Endothelial cell of umbilical vein (primary cell): ENCODE data around the gene USP12. TPM values are rescaled to one million over a fixed set of nuclear protein-coding genes. Genes with fewer than 3 reads are reported as not detected.

ENCODE experiments used
- BruUV-seq: library from RNA; stranded (reverse); fragments of 400-500 nt; replicated peaks from 2 replicates; lab custom pipeline; 2021; lab: Mats Ljungman, UMichigan
- CTCF ChIA-PET: fragments of 300-600, 350-600 bp; sonication (Branson Sonifier 250); formaldehyde crosslinking; loops from one replicate; lab custom pipeline; 2021; ENCODE audit warnings: antibody characterized with exemption, inconsistent platforms; lab: Charles Lee
- POLR2A ChIA-PET: fragments of 300-600, 350-600 bp; sonication (Branson Sonifier 250); formaldehyde crosslinking; loops from one replicate; lab custom pipeline; 2021; ENCODE audit warnings: antibody characterized with exemption, inconsistent platforms; lab: Charles Lee
- DNase-seq: peaks from one replicate; pipeline ENCODE4 v3.0.0-alpha.2; 2011; ENCODE audit warnings: low read depth, low spot score
- FAIRE-seq: peaks from 2 replicates; lab custom pipeline; 2011; peaks lifted over from hg19 to GRCh38; lab: Jason Lieb, UNC
- H2AFZ ChIP-seq: 2 replicates; pipeline ENCODE4 v1.6.0; 2012; ENCODE audit warnings: low read depth, low read length, control low read depth, inconsistent platforms
- H3K27ac ChIP-seq: 2 replicates; pipeline ENCODE4 v1.5.1; 2011; ENCODE audit warnings: low read depth, mild to moderate bottlenecking, control low read depth, low read length, moderate library complexity; ENCODE audit not compliant: insufficient read depth
- H3K27me3 ChIP-seq, 2 experiments: 2 replicates each; pipeline versions ENCODE4 v1.6.0 to v1.6.1; 2011; ENCODE audit warnings: low read length in 2 of 2, mixed read lengths in 1 of 2; ENCODE audit not compliant: control insufficient read depth in 2 of 2, insufficient read depth in 2 of 2
- H3K36me3 ChIP-seq, 2 experiments: 2 replicates in 1 of 2; 3 replicates in 1 of 2; pipeline ENCODE4 v1.5.1; 2011; ENCODE audit warnings: low read length in 2 of 2, mild to moderate bottlenecking in 1 of 2, moderate library complexity in 1 of 2; ENCODE audit not compliant: control insufficient read depth in 2 of 2, insufficient read depth in 2 of 2; ENCODE audit errors: extremely low read depth in 1 of 2
- H3K4me1 ChIP-seq: 3 replicates; pipeline ENCODE4 v1.5.1; 2011; ENCODE audit warnings: mild to moderate bottlenecking, low read length; ENCODE audit not compliant: control insufficient read depth, insufficient read depth; ENCODE audit errors: extremely low read depth
- H3K4me2 ChIP-seq: 2 replicates; pipeline ENCODE4 v1.6.1; 2011; ENCODE audit warnings: low read length, control low read depth, mixed read lengths; ENCODE audit not compliant: insufficient read depth
- H3K4me3 ChIP-seq, 3 experiments: fragments of 200-600 bp in 1 of 3; sonication (generic), shearing (Covaris generic) in 1 of 3; replicated peaks in 1 of 3; 2 replicates each; pipeline ENCODE4 v1.5.1; 2011 to 2016; ENCODE audit warnings: control low read depth in 3 of 3, low read length in 3 of 3, mild to moderate bottlenecking in 2 of 3, inconsistent platforms in 1 of 3, low read depth in 1 of 3, moderate library complexity in 1 of 3; ENCODE audit not compliant: insufficient read depth in 1 of 3
- H3K79me2 ChIP-seq: 2 replicates; pipeline ENCODE4 v1.6.0; 2012; ENCODE audit warnings: low read length, inconsistent platforms; ENCODE audit not compliant: control insufficient read depth, insufficient read depth
- H3K9ac ChIP-seq: replicated peaks from 2 replicates; pipeline ENCODE3; 2011; ENCODE audit warnings: low read length, control low read depth; ENCODE audit not compliant: insufficient read depth; ENCODE audit errors: extremely low read depth
- H3K9me1 ChIP-seq: replicated peaks from 3 replicates; pipeline ENCODE4 v1.6.0; 2011; ENCODE audit warnings: mild to moderate bottlenecking, low read length; ENCODE audit not compliant: control insufficient read depth, insufficient read depth; ENCODE audit errors: extremely low read depth
- H3K9me3 ChIP-seq: replicated peaks from 2 replicates; pipeline ENCODE4 v1.5.1; 2012; ENCODE audit warnings: low read length, inconsistent platforms; ENCODE audit not compliant: control insufficient read depth, insufficient read depth
- H4K20me1 ChIP-seq: replicated peaks from 2 replicates; pipeline ENCODE3; 2011; ENCODE audit warnings: mild to moderate bottlenecking, low read length; ENCODE audit not compliant: control insufficient read depth, insufficient read depth; ENCODE audit errors: extremely low read depth
- EZH2 ChIP-seq: IDR thresholded peaks from 2 replicates; pipeline ENCODE4 v1.6.1; 2012; ENCODE audit warnings: borderline replicate concordance, low read depth, mild to moderate bottlenecking, moderate library complexity, low read length, inconsistent platforms; ENCODE audit not compliant: severe bottlenecking
- FOS ChIP-seq: IDR thresholded peaks from 2 replicates; pipeline ENCODE4 v1.6.1; 2011; ENCODE audit warnings: mild to moderate bottlenecking, low read length, moderate library complexity, borderline replicate concordance; ENCODE audit not compliant: insufficient read depth
- JUN ChIP-seq: IDR thresholded peaks from 2 replicates; pipeline ENCODE4 v1.6.1; 2011; ENCODE audit warnings: borderline replicate concordance, low read depth; ENCODE audit not compliant: insufficient read length, insufficient read depth
- MYC ChIP-seq: IDR thresholded peaks from one replicate; pipeline ENCODE4 v1.6.1; 2011; ENCODE audit warnings: mild to moderate bottlenecking, low read depth, low read length
- POLR2A ChIP-seq: IDR thresholded peaks from 2 replicates; pipeline ENCODE4 v1.6.1; 2012; ENCODE audit warnings: low read depth, mild to moderate bottlenecking, control low read depth, low read length
- POLR2AphosphoS5 ChIP-seq: IDR thresholded peaks from 2 replicates; pipeline ENCODE4 v1.6.1; 2012; ENCODE audit warnings: low read depth, mild to moderate bottlenecking, control low read depth, low read length, moderate library complexity; ENCODE audit not compliant: insufficient read depth
- dilution Hi-C: fragments of 300-500 bp; cut with MboI; formaldehyde crosslinking; loops from one replicate; pipeline ENCODE4 v1.15.0; 2019; ENCODE audit warnings: low sequenced_read_pairs; ENCODE audit not compliant: extremely low pct_ligation_motif_present
- intact Hi-C: fragments of 100-400 bp; cut with micrococcal nuclease; formaldehyde crosslinking; loops from one replicate; pipeline ENCODE4 v1.10.0; 2022
- polyA plus RNA-seq, 4 experiments: library from polyadenylated mRNA; depleted of rRNA in 3 of 4; stranded (reverse) in 3 of 4; unstranded in 1 of 4; fragments of >200 nt; gene quantifications; 2 replicates each; pipeline versions ENCODE4 v1.2.1 to v1.2.3, GENCODE V29; 2011 to 2012; ENCODE audit warnings: missing spikeins in 1 of 4
- total RNA-seq: library from RNA; stranded (reverse); gene quantifications from 2 replicates; pipeline ENCODE4 v1.2.3, GENCODE V29; 2021
- TF ChIP-seq, protein P1 (sequence below), 2 donors: IDR thresholded peaks; 1 replicate in 1 of 2; 2 replicates in 1 of 2; pipeline ENCODE4 v1.5.1; 2011; ENCODE audit warnings: low read length in 2 of 2, mild to moderate bottlenecking in 2 of 2, moderate library complexity in 2 of 2, control low read depth in 1 of 2, inconsistent platforms in 1 of 2, low read depth in 1 of 2; ENCODE audit not compliant: insufficient read depth in 1 of 2; ENCODE audit errors: extremely low read depth in 1 of 2

Gene USP12
- total and polyA plus RNA-seq, 2 donors (not counting 3 experiments of a cell fraction or from before 2014, with no cell fraction given): 6.2 to 33.4 TPM

DNA sequence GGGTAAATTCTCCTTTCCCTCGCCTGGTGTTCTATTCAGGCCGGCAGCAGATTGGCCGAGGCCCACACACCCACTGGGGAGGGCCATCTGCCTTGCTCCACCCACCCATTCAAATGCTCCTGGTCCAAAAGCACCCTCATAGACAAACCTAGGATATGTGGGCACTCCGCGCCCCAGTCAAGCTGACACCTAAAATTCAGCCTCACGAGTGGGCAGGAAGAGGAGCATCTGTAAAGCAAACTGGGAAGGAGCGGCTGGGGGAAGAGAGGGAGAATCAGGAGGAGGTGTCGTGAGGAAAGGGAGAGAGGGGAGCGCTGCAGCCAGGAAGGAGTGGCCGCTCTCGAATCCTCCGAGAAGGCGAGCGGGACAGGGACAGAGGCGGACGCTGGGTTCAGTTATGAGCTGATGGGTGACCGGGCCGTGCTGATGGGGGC lies 136.9 kb downstream of the USP12 start:
- FAIRE-seq: no peak
- intact Hi-C loops: no loop called here

More for the DNA sequence above, 136.9 kb downstream of the USP12 start:
- ChIA-PET POLR2A (no interaction called here), CTCF (interaction anchor here (1.0 to 1.7 kb wide), 4 partner anchors 11 to 242 kb away, joined by 3 to 4 read pairs (median 4); no protein-coding TSS in a partner anchor)
- Histone ChIP-seq H3K9me3 (no peaks in the 10 kb centered on the region), H3K36me3 (no peaks in the 10 kb centered on the region), H2AFZ (peak overlapping the region; percentile 2), H3K9me1 (no peaks in the 10 kb centered on the region), H4K20me1 (no peaks in the 10 kb centered on the region), H3K9ac (no peak overlapping the region), H3K4me1 (no peaks in the 10 kb centered on the region), H3K27me3 (peaks cover 15 to 40% of the 10 kb centered on the region in 2 experiments), H3K79me2 (no peaks in the 10 kb centered on the region), H3K27ac (no peak overlapping the region), H3K4me3 (no peak overlapping the region), H3K4me2 (no peak overlapping the region)
- TF ChIP-seq MYC (no peak), JUN (no peak), POLR2A (no peak), POLR2AphosphoS5 (no peak), FOS (no peak), EZH2 (no peak)
- TF ChIP-seq, protein P1, sequence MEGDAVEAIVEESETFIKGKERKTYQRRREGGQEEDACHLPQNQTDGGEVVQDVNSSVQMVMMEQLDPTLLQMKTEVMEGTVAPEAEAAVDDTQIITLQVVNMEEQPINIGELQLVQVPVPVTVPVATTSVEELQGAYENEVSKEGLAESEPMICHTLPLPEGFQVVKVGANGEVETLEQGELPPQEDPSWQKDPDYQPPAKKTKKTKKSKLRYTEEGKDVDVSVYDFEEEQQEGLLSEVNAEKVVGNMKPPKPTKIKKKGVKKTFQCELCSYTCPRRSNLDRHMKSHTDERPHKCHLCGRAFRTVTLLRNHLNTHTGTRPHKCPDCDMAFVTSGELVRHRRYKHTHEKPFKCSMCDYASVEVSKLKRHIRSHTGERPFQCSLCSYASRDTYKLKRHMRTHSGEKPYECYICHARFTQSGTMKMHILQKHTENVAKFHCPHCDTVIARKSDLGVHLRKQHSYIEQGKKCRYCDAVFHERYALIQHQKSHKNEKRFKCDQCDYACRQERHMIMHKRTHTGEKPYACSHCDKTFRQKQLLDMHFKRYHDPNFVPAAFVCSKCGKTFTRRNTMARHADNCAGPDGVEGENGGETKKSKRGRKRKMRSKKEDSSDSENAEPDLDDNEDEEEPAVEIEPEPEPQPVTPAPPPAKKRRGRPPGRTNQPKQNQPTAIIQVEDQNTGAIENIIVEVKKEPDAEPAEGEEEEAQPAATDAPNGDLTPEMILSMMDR (IDR thresholded peaks at IDR 0.05; ENCODE audit: extremely low read depth in 1 of 2, insufficient read depth in 1 of 2, low read depth in 1 of 2, low read length in 2 of 2): no peak
- dilution Hi-C loops: no loop called here
- no TSS peak for BruUV-seq
- DNase-seq: no peak
